Mesenchymal stem cell (in vitro differentiated cells and primary cell): ENCODE data around the gene FNDC3B.
A peak's percentile ranks its signal among the peaks of the same experiment; 100 is the strongest.

Experiments used
- DNase-seq: peaks from one replicate; pipeline ENCODE4 v3.0.0-alpha.2; 2013
- H2AFZ ChIP-seq: one replicate; pipeline ENCODE4 v1.6.1; 2013; ENCODE audit warnings: low read depth, mild to moderate bottlenecking, control low read depth, inconsistent platforms, low read length, moderate library complexity
- H2AK5ac ChIP-seq: 2 replicates; pipeline ENCODE4 v1.6.1; 2013; ENCODE audit warnings: low read length, moderate library complexity, mild to moderate bottlenecking, inconsistent platforms; ENCODE audit not compliant: severe bottlenecking
- H2BK120ac ChIP-seq: one replicate; pipeline ENCODE4 v1.6.1; 2013; ENCODE audit warnings: low read depth, mild to moderate bottlenecking, inconsistent platforms, low read length, moderate library complexity
- H2BK12ac ChIP-seq, 2 experiments: one replicate each; pipeline ENCODE4 v1.6.1; 2013; ENCODE audit warnings: inconsistent platforms in 2 of 2, low read length in 2 of 2, mild to moderate bottlenecking in 2 of 2, moderate library complexity in 2 of 2, control low read depth in 1 of 2
- H2BK15ac ChIP-seq: one replicate; pipeline ENCODE4 v1.6.1; 2013; ENCODE audit warnings: mild to moderate bottlenecking, low read depth, inconsistent platforms; ENCODE audit not compliant: poor library complexity, severe bottlenecking
- H2BK5ac ChIP-seq: 2 replicates; pipeline ENCODE4 v1.6.1; 2013; ENCODE audit warnings: low read depth, mild to moderate bottlenecking, low read length, control low read depth, inconsistent platforms; ENCODE audit not compliant: poor library complexity, severe bottlenecking
- H3K14ac ChIP-seq, 2 experiments: one replicate each; pipeline ENCODE4 v1.6.1; 2013; ENCODE audit warnings: inconsistent platforms in 2 of 2, low read length in 2 of 2, control low read depth in 1 of 2, mild to moderate bottlenecking in 1 of 2, moderate library complexity in 1 of 2
- H3K18ac ChIP-seq, 2 experiments: one replicate each; pipeline ENCODE4 v1.6.1; 2013; ENCODE audit warnings: inconsistent platforms in 2 of 2, low read length in 2 of 2, control low read depth in 1 of 2, low read depth in 1 of 2, mild to moderate bottlenecking in 1 of 2
- H3K23ac ChIP-seq, 2 experiments: one replicate each; pipeline ENCODE4 v1.6.1; 2013; ENCODE audit warnings: inconsistent platforms in 2 of 2, low read length in 2 of 2, mild to moderate bottlenecking in 2 of 2, moderate library complexity in 2 of 2, control low read depth in 1 of 2
- H3K27ac ChIP-seq: 2 replicates; pipeline ENCODE4 v1.5.1; 2013; ENCODE audit warnings: mild to moderate bottlenecking, moderate library complexity, low read length, control low read depth, inconsistent platforms; ENCODE audit not compliant: poor library complexity, severe bottlenecking
- H3K27me3 ChIP-seq, 2 experiments: 2 replicates each; pipeline versions ENCODE4 v1.6.1 to v1.7.0; 2013; ENCODE audit warnings: low read length in 2 of 2, mild to moderate bottlenecking in 2 of 2, moderate library complexity in 2 of 2, control low read depth in 1 of 2, inconsistent platforms in 1 of 2; ENCODE audit not compliant: control insufficient read depth in 1 of 2, insufficient read depth in 1 of 2
- H3K36me3 ChIP-seq, 2 experiments: 2 replicates each; pipeline versions ENCODE4 v1.6.1 to v1.7.0; 2013; ENCODE audit warnings: low read length in 2 of 2, control low read depth in 1 of 2, inconsistent platforms in 1 of 2, low read depth in 1 of 2, mild to moderate bottlenecking in 1 of 2; ENCODE audit not compliant: insufficient read depth in 2 of 2, control insufficient read depth in 1 of 2
- H3K4ac ChIP-seq, 2 experiments: one replicate each; pipeline ENCODE4 v1.6.1; 2013; ENCODE audit warnings: inconsistent platforms in 2 of 2, low read length in 2 of 2, mild to moderate bottlenecking in 2 of 2, moderate library complexity in 2 of 2, control low read depth in 1 of 2, low read depth in 1 of 2
- H3K4me1 ChIP-seq: 2 replicates; pipeline ENCODE4 v1.6.1; 2013; ENCODE audit warnings: low read depth, low read length, control low read depth; ENCODE audit not compliant: control insufficient read depth, insufficient read depth
- H3K4me2 ChIP-seq: 2 replicates; pipeline ENCODE4 v1.6.1; 2013; ENCODE audit warnings: low read length, mild to moderate bottlenecking, inconsistent platforms; ENCODE audit not compliant: poor library complexity, severe bottlenecking
- H3K4me3 ChIP-seq, 2 experiments: 2 replicates each; pipeline versions ENCODE4 v1.5.1 to v1.7.0; 2013; ENCODE audit warnings: low read length in 2 of 2, mild to moderate bottlenecking in 2 of 2, control low read depth in 1 of 2, low read depth in 1 of 2; ENCODE audit not compliant: insufficient read depth in 1 of 2
- H3K79me1 ChIP-seq: replicated peaks from 2 replicates; pipeline ENCODE4 v1.6.1; 2013; ENCODE audit warnings: mild to moderate bottlenecking, control low read depth, low read length, inconsistent platforms; ENCODE audit not compliant: poor library complexity, severe bottlenecking
- H3K9ac ChIP-seq: 2 replicates; pipeline ENCODE4 v1.7.0; 2013; ENCODE audit warnings: mild to moderate bottlenecking, low read length, moderate library complexity
- H3K9me3 ChIP-seq: 2 replicates; pipeline ENCODE4 v1.7.0; 2013; ENCODE audit warnings: mild to moderate bottlenecking, low read length; ENCODE audit not compliant: control insufficient read depth
- H4K8ac ChIP-seq: one replicate; pipeline ENCODE4 v1.6.1; 2013; ENCODE audit warnings: inconsistent platforms, mild to moderate bottlenecking, low read length, moderate library complexity
- H4K91ac ChIP-seq: one replicate; pipeline ENCODE4 v1.6.1; 2013; ENCODE audit warnings: mild to moderate bottlenecking, low read length, inconsistent platforms
- WGBS: methylation state at CpG from one replicate; pipeline ENCODE4 v1.1.7; 2013; ENCODE audit warnings: mixed read lengths; 5-methylcytosine and 5-hydroxymethylcytosine counted together

The FNDC3B gene

DNA sequence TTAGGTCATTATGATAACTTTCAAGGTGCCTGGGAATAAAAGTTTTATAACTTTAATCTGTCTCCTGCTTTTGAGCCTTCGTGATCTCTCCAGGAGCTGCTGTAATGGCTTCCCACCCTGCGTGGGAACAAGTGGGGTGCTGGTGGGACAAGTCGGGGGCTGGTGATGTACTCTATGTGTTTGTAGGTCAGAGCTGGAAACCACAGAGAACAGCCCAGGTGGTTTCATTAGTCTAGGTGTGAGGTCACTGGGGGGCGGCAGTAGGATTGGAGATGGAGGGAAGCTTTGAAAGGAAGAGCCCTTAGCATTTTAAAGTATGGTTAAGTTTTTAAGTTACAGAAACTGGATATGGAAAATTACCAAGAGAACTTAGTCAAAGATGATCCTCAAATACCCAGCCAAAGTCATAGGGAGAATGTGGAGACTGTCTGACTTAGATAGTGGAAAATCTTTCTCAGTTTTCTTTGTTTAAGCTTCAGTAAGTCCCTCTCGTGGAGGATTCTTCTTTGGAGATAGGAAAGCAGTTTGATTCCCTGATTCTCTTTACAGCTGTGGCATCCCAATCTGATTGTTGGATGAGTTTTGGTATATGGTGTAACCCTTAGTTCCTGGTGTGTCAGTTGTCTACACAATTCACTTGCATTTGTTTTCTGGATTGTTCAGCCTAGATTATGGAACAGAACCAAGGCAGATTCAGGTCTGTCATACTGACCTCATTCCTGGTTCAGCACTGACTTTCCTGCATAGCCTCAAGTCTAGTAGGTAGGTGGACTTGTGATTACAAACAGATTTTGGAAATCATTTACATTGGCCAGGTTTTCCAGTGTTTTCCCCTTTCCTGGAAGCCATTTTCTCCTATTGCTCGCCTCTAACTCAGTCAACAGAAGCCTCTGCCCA lies 115.6 kb downstream of the FNDC3B start:
- no peak overlapping the region for H2AFZ ChIP-seq
- no peak overlapping the region for H3K23ac ChIP-seq
- H3K9ac ChIP-seq = peak overlapping the region; percentile 16
- H3K4ac ChIP-seq = peak overlapping the region in 1 of 2 experiments; percentile 40
- no peak overlapping the region for H2BK120ac ChIP-seq
- H3K79me1 ChIP-seq = peaks cover 3% of the 10 kb centered on the region
- peak; percentile 76 for DNase-seq
- H2BK5ac ChIP-seq = peak overlapping the region; percentile 24
- no peaks in the 10 kb centered on the region for H3K27me3 ChIP-seq
- H3K4me1 ChIP-seq = peaks cover 18% of the 10 kb centered on the region
- no peak overlapping the region for H3K14ac ChIP-seq
- WGBS = 93% methylated on average over 5 of the region's 6 CpGs
- peak overlapping the region; percentile 85 for H2BK15ac ChIP-seq
- no peak overlapping the region for H4K8ac ChIP-seq
- peak overlapping the region; percentile 98 for H2AK5ac ChIP-seq
- H3K4me2 ChIP-seq = no peak overlapping the region
- peak overlapping the region; percentile 92 for H3K27ac ChIP-seq
- peaks cover 0 to 3% of the 10 kb centered on the region in 2 experiments for H3K36me3 ChIP-seq
- peak overlapping the region; percentile 65 to 73 for H3K18ac ChIP-seq
- H3K4me3 ChIP-seq = no peak overlapping the region
- no peak overlapping the region for H4K91ac ChIP-seq
- no peaks in the 10 kb centered on the region for H3K9me3 ChIP-seq
- peak overlapping the region; percentile 10 to 61 for H2BK12ac ChIP-seq

- peak overlapping the region; percentile 96 for H4K8ac ChIP-seq
- peak overlapping the region; percentile 67 for H2AK5ac ChIP-seq
- no peak overlapping the region for H2BK120ac ChIP-seq
- H3K36me3 ChIP-seq = peaks cover 2 to 3% of the 10 kb centered on the region in 2 experiments
- no peak for DNase-seq
- H3K4me3 ChIP-seq = peak overlapping the region in 1 of 2 experiments; percentile 2
- H3K79me1 ChIP-seq = peaks cover 3% of the 10 kb centered on the region
- 96% methylated on average over 6 of the region's 8 CpGs for WGBS
- no peak overlapping the region for H3K4me2 ChIP-seq
- H2AFZ ChIP-seq = no peak overlapping the region
- no peaks in the 10 kb centered on the region for H3K9me3 ChIP-seq
- H3K23ac ChIP-seq = no peak overlapping the region
- no peaks in the 10 kb centered on the region for H3K27me3 ChIP-seq
- no peak overlapping the region for H2BK5ac ChIP-seq
- peak overlapping the region; percentile 92 for H3K27ac ChIP-seq
- H2BK12ac ChIP-seq = peak overlapping the region; percentile 82 to 94
- H2BK15ac ChIP-seq = peak overlapping the region; percentile 40
- peak overlapping the region; percentile 16 for H3K9ac ChIP-seq
- no peak overlapping the region for H3K14ac ChIP-seq
- no peak overlapping the region for H3K4ac ChIP-seq
- H4K91ac ChIP-seq = peak overlapping the region; percentile 92
- H3K4me1 ChIP-seq = peaks cover 20% of the 10 kb centered on the region
- H3K18ac ChIP-seq = peak overlapping the region; percentile 67 to 81
These were observed 116.7 kb downstream of the FNDC3B start for GRCh38 chr3:172155897-172156585.

- Histone ChIP-seq H3K9me3 (no peaks in the 10 kb centered on the region), H3K9ac (no peak overlapping the region), H3K4me2 (no peak overlapping the region), H4K91ac (no peak overlapping the region), H3K4me1 (peaks cover 20% of the 10 kb centered on the region), H2BK5ac (no peak overlapping the region), H2BK15ac (no peak overlapping the region), H3K27ac (peak overlapping the region; percentile 70), H2BK12ac (peak overlapping the region in 1 of 2 experiments; percentile 94), H3K27me3 (no peaks in the 10 kb centered on the region), H3K4ac (no peak overlapping the region), H4K8ac (peak overlapping the region; percentile 96), H3K79me1 (peaks cover 3% of the 10 kb centered on the region), H3K4me3 (no peak overlapping the region), H2BK120ac (no peak overlapping the region), H3K14ac (no peak overlapping the region), H3K18ac (peak overlapping the region in 1 of 2 experiments; percentile 67), H3K23ac (no peak overlapping the region), H3K36me3 (peaks cover 3 to 7% of the 10 kb centered on the region in 2 experiments), H2AFZ (no peak overlapping the region), H2AK5ac (peak overlapping the region; percentile 67)
- 77% methylated on average over 3 of the region's 5 CpGs for WGBS
- no peak for DNase-seq
These were observed 117.2 kb downstream of the FNDC3B start for GRCh38 chr3:172156586-172156955.
